KMS-11 (cell line): ENCODE measurements around the gene RAD51B.

ENCODE experiments used
- H2AFZ ChIP-seq: fragments of 200-600 bp; sonication (generic); 2 replicates; pipeline ENCODE4 v1.6.1; 2016; ENCODE audit warnings: antibody characterized with exemption, mixed run types, low read depth
- H3K27ac ChIP-seq: fragments of 200-600 bp; sonication (generic); 2 replicates; pipeline ENCODE4 v1.6.1; 2016; ENCODE audit warnings: mild to moderate bottlenecking, mixed run types
- H3K27me3 ChIP-seq: fragments of 200-600 bp; sonication (generic); 2 replicates; pipeline ENCODE4 v1.6.1; 2017; ENCODE audit warnings: mild to moderate bottlenecking, low read depth, mixed run types, moderate library complexity; ENCODE audit not compliant: insufficient read depth
- H3K36me3 ChIP-seq: fragments of 200-600 bp; sonication (generic); 2 replicates; pipeline ENCODE4 v1.6.1; 2017; ENCODE audit warnings: mild to moderate bottlenecking, mixed run types; ENCODE audit not compliant: insufficient read depth
- H3K4me1 ChIP-seq: fragments of 200-600 bp; sonication (generic); 2 replicates; pipeline ENCODE4 v1.6.1; 2016; ENCODE audit warnings: mild to moderate bottlenecking, low read depth, mixed run types; ENCODE audit not compliant: poor library complexity, severe bottlenecking
- H3K4me2 ChIP-seq: fragments of 200-600 bp; sonication (generic); 2 replicates; pipeline ENCODE4 v1.7.0; 2016; ENCODE audit warnings: mild to moderate bottlenecking, mixed run types
- H3K4me3 ChIP-seq: fragments of 200-600 bp; sonication (generic); IDR thresholded peaks from 2 replicates; pipeline ENCODE4 v1.6.1; 2017; ENCODE audit warnings: low read depth, low read length, mixed read lengths; ENCODE audit not compliant: insufficient read depth
- H3K79me2 ChIP-seq: fragments of 200-600 bp; sonication (generic); 2 replicates; pipeline ENCODE4 v1.6.1; 2016; ENCODE audit warnings: low read depth, mixed run types; ENCODE audit not compliant: insufficient read depth
- H3K9ac ChIP-seq: fragments of 200-600 bp; sonication (generic); 2 replicates; pipeline ENCODE4 v1.6.1; 2016; ENCODE audit warnings: mild to moderate bottlenecking, mixed run types
- H4K20me1 ChIP-seq: fragments of 200-600 bp; sonication (generic); 2 replicates; pipeline ENCODE4 v1.6.1; 2016; ENCODE audit warnings: mild to moderate bottlenecking, mixed run types; ENCODE audit not compliant: insufficient read depth
- TF ChIP-seq, protein P1 (sequence below): fragments of 200-600 bp; sonication (generic); conservative IDR thresholded peaks from 2 replicates; pipeline ENCODE4 v1.6.1; 2017; ENCODE audit warnings: low read depth, mild to moderate bottlenecking, antibody characterized with exemption, low read length, moderate library complexity, mixed read lengths

RAD51B gene

DNA sequence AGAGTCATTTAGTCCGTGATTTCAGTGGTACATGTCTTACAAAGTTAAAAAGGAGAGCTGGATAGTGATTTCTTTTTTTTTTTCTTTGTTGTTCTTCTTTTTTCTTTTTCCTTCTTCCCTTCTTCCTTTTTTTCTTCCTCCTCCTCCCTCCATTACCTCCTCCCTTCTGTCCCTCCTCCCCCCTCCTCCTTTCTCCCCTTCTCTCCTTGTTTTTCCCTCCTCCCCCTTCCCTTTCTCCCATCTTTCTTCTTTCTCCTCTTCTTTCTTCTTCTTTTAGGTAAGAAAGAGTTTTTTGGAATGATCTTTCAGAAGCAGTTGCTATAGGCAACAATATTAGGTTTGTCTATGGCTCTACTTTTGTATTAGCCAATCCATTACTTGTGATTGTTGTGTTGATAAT lies 368.6 kb downstream of the RAD51B start:
- Histone ChIP-seq H3K27me3 (no peaks in the 10 kb centered on the region), H3K4me3 (no peak overlapping the region), H3K79me2 (no peaks in the 10 kb centered on the region), H4K20me1 (no peaks in the 10 kb centered on the region), H3K27ac (no peak overlapping the region), H3K36me3 (no peaks in the 10 kb centered on the region), H3K4me1 (peaks cover 5% of the 10 kb centered on the region), H2AFZ (no peak overlapping the region), H3K9ac (no peak overlapping the region), H3K4me2 (no peak overlapping the region)
- TF ChIP-seq, protein P1, sequence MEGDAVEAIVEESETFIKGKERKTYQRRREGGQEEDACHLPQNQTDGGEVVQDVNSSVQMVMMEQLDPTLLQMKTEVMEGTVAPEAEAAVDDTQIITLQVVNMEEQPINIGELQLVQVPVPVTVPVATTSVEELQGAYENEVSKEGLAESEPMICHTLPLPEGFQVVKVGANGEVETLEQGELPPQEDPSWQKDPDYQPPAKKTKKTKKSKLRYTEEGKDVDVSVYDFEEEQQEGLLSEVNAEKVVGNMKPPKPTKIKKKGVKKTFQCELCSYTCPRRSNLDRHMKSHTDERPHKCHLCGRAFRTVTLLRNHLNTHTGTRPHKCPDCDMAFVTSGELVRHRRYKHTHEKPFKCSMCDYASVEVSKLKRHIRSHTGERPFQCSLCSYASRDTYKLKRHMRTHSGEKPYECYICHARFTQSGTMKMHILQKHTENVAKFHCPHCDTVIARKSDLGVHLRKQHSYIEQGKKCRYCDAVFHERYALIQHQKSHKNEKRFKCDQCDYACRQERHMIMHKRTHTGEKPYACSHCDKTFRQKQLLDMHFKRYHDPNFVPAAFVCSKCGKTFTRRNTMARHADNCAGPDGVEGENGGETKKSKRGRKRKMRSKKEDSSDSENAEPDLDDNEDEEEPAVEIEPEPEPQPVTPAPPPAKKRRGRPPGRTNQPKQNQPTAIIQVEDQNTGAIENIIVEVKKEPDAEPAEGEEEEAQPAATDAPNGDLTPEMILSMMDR: no peak

DNA sequence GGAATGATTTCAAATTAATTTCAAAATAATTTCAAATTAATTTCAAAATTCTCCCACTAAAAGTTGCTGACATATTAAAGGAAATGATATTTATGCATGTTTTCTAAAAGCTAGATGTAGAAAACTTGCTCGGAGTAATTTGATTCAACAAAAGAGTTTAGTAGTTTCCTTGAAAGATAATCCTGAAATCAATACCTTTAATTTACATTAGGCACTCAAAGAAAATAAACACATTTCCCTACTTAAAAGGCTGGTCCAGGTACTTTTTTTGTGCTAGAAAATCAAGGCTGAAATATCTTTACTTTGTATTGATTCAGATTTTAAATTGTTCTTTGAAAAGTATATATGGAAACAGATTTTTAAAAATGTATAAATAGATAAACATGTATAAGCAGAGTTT lies 370.5 kb downstream of the RAD51B start:
- Histone ChIP-seq H3K4me3 (no peak overlapping the region), H3K27ac (no peak overlapping the region), H3K27me3 (no peaks in the 10 kb centered on the region), H3K36me3 (no peaks in the 10 kb centered on the region), H3K79me2 (no peaks in the 10 kb centered on the region), H4K20me1 (no peaks in the 10 kb centered on the region), H3K4me2 (no peak overlapping the region), H2AFZ (no peak overlapping the region), H3K9ac (no peak overlapping the region), H3K4me1 (peaks cover 2% of the 10 kb centered on the region)
- TF ChIP-seq, protein P1: no peak

DNA sequence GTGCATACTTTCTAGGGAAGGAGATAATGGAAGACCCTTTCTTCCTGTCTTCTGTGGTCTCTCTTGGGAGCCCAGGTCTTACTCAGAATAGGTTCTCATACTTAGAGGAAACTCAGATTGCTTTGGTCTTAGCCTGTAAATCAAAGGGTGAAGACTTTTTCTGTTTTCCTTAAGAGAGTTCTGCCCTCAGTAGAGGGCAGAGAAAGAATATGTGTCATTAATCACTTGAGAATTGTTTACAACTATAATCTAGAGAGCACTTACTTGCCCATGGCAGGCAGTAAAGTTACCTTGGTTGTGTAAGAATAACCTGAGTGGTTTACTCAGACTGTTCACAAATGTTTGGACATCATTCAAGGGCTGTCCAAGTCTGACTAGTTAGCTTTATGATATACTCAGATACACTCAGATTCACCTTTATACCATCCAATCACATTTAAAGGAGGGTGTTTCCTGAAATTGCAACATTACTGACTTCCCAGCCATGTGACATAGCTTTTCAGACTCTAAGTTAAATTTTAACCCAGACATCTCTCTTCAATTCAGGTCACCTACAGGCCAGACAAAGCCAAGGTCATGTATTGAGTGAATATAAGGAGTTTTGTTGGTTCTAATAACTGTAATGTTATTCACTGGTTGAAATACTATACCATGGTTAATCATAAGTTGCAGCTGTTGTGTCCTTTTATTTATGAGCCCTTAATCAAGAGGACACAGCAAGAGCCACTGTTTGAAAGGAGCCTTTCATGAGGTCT lies 372.2 kb downstream of the RAD51B start:
- Histone ChIP-seq H3K4me3 (no peak overlapping the region), H3K27me3 (no peaks in the 10 kb centered on the region), H3K36me3 (no peaks in the 10 kb centered on the region), H3K4me2 (no peak overlapping the region), H2AFZ (no peak overlapping the region), H3K4me1 (peaks cover 4% of the 10 kb centered on the region), H4K20me1 (no peaks in the 10 kb centered on the region), H3K79me2 (no peaks in the 10 kb centered on the region), H3K27ac (no peak overlapping the region), H3K9ac (no peak overlapping the region)
- TF ChIP-seq, protein P1: no peak

DNA sequence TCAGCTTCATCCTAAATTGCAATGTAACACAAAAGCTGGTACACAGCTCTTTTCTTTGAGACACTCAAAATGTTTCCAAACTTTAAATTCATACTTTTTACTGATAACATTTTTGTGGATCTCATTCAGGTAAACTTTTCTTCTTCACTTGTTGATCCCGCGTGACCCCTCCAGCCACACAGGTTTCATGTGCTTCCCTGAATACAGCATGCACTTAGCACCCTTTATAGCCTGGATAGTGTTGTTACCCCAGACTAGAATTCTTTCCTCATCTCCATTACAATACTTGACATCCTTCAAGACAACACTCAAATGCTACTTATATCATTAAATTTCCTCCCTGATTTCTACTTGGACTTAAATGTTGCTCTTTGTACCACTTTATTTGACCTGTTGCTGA lies 373.4 kb downstream of the RAD51B start:
- no peak overlapping the region for H3K9ac ChIP-seq
- peaks cover 4% of the 10 kb centered on the region for H3K4me1 ChIP-seq
- no peaks in the 10 kb centered on the region for H3K36me3 ChIP-seq
- no peaks in the 10 kb centered on the region for H4K20me1 ChIP-seq
- TF ChIP-seq, protein P1: no peak
- H3K79me2 ChIP-seq: no peaks in the 10 kb centered on the region
- no peak overlapping the region for H3K4me2 ChIP-seq
- H3K27me3 ChIP-seq: no peaks in the 10 kb centered on the region
- H3K27ac ChIP-seq: no peak overlapping the region
- no peak overlapping the region for H3K4me3 ChIP-seq
- no peak overlapping the region for H2AFZ ChIP-seq
